Mesenteric fat pad (tissue), 1 donor: ENCODE data around the gene SPACA9. TPM values are rescaled to one million over a fixed set of nuclear protein-coding genes. Genes with fewer than 3 reads are reported as not detected.

Experiments used
- DNase-seq: peaks from one replicate; pipeline ENCODE4 v3.0.0-alpha.2; 2020; ENCODE audit warnings: low spot score
- total RNA-seq: library from RNA; stranded (reverse); fragmentation: NEBNext Ultra II Directional; extraction: Animal tissue kit (Norgen Biotek cat#: 25700); gene quantifications from one replicate; pipeline ENCODE4 v1.2.1, GENCODE V29; 2021
- donor health status: DM: yes; HTN: yes; CAD: no.

Gene SPACA9
- total RNA-seq, 1 donor from 2014 or later = 3.9 TPM

- DNase-seq = no peak
Observed at GRCh38 chr9:132892400-132892799, 13.7 kb downstream of the SPACA9 start.

GRCh38 chr9:132894346-132894745 is 15.6 kb downstream of the SPACA9 start:
- DNase-seq = no peak

- no peak for DNase-seq
Observed at GRCh38 chr9:132894862-132895835, 16.5 kb downstream of the SPACA9 start.

GRCh38 chr9:132896264-132896663 is 17.6 kb downstream of the SPACA9 start:
- DNase-seq = no peak

DNA sequence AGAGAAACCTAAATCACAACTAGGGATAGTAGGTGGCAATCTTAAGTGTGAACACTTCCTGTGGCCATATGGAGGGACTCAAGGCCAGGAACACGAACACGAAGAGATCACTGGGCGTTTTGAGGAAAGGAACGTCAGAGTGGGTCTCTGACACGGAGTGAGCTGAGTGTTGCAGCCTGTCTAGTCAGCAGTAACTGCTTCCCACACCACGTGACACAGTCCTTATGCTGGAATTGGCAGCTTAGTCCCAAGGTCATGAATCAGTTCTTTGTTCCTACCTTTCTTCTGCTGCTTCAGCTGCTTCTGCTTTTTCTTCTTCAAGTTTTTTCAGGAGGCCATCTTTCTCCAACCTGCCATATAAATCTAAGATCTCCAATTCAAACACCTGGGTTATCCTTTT is 18.2 kb downstream of the SPACA9 start:
- DNase-seq = no peak

DNA sequence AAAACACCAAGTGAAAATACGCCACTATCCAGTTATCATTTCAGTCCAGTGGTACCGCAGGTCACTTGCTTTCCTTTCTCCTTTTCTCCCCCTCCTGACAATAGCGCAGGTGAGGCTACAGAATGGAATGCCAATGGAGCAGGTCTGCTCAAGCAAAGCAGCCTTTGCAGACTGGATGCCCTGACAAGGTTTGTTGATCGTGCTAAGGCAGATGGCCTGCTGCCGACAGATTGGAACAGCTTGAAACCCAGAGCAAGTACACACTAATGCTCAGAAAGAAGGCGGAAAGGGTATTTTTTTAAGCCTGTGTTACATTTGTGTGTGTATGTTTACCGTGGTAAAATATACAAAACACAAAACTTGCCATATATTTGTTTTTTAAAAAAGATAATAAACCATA is 19.4 kb downstream of the SPACA9 start:
- DNase-seq = no peak

- DNase-seq = no peak
Observed at GRCh38 chr9:132901858-132902831, 23.4 kb downstream of the SPACA9 start.

- DNase-seq = no peak
Observed at GRCh38 chr9:132903574-132904492, 25.1 kb downstream of the SPACA9 start.

DNA sequence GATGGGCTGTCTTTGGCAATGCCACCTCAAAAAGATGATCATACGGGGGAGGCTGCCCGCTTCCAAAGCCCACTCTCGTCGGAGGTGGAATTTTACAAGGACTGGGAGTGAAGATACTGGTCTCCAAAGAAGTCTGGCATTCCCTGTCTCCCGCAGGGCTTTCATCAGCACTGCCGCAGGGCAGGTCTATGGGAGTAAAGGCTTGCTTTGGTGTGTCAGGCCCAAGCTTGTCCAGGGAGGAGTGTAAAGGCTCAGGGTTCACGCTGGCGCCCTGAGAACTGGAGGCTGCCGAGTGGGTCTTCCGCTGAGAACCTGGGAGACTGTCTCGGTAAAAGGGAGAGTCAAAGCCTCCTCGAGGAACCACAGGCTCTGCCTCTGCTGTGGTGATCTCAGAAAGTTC is 27.0 kb downstream of the SPACA9 start:
- no peak for DNase-seq

DNA sequence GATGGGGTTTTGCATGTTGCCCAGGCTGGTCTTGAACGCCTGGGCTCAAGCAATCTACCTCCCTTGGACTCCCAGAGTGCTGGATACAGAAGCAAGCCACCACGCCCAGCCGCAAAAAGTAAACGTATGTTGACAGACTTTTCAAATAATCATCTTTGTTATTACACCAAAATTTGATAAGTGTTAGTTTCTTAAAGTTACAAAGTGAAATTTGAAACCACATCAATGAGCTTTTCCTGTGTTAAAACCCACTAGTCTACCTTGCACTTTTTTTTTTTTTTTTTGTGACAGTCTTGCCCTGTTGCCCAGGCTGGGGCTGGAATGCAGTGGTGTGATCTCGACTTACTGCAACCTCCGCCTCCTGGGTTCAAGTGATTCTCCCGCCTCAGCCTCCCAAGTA is 29.9 kb downstream of the SPACA9 start:
- no peak for DNase-seq

GRCh38 chr9:132909311-132909710 is 30.6 kb downstream of the SPACA9 start:
- DNase-seq = no peak

DNA sequence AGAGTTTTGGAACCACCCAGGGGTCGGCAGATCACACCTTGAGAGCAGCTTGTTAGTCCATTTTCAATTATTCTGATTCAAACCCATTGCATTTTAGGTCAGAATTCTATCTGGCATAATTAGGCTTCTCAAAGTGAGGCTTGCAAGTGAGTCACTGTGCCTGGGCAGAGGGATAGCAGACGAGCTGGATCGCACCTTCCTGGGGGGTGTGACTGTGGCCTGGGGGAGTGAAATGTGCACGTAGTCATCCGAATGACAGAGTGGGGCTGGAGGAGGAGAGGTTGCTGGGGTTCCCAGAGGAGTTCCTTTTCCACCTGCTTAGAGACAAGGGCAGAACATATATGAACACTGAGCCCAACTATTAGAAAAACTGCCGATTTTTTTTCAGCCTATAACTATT is 31.7 kb downstream of the SPACA9 start:
- DNase-seq = no peak

DNA sequence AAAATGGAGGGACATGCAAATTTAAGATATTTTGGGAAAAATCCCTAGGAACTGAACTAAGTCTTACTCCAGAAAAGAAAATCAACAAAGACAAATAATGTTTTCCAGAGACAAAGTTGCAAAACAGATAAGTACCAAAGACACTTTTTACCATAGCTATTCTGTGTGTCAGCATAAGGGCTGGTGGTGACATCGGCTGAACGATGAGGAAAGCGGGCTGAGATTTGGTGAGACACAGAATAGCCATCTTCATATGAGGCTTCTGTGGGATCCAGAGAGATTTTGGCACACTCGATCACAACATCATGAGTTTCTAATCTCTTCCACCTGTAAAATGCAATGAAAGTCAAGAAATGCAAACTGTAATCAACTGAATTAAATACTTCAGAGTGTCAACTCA is 33.4 kb downstream of the SPACA9 start:
- DNase-seq = no peak

GRCh38 chr9:132914924-132915323 is 36.2 kb downstream of the SPACA9 start:
- DNase-seq = no peak

DNA sequence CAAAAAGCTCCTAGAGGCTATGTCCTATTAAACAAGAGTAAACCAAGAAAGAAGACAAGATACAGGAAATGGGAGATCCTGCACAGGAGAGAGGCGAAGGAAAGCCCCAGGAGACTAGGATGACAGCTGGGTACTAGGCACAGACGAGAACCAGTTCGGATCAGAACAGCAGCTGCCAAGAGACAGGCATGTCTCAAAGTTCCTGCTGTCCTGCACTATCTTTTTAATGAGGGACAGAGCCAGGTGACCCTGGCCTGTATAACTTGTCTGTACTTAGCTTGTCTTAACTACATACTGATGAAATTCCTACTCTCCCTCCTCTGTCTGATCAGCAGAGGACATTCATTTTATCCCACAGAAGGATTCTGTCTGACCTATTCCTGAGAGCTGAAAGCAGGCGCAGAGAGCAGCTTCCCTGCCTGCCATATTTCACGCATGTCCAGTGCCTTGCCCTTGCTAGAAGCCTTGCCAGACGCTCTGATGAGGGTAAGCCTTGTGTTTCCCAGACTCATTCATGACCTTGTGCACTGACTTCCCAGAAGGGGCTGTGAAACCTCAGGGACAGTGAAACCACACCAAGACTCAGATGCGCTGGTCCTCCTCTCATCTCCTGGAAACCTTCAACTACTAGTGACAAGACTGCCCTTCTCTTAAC is 41.0 kb downstream of the SPACA9 start:
- no peak for DNase-seq

- DNase-seq = no peak
Observed at GRCh38 chr9:132923346-132923902, 44.7 kb downstream of the SPACA9 start.

- no peak for DNase-seq
Observed at GRCh38 chr9:132927704-132928103, 49.0 kb downstream of the SPACA9 start.

- DNase-seq = no peak
Observed at GRCh38 chr9:132931178-132931735, 52.6 kb downstream of the SPACA9 start.

- DNase-seq = no peak
Observed at GRCh38 chr9:132935026-132935425, 56.3 kb downstream of the SPACA9 start.
